Measurements from ENCODE around the gene DNAJB9. TPM values are rescaled to one million over a fixed set of nuclear protein-coding genes. Genes with fewer than 3 reads are reported as not detected.

The DNAJB9 gene
- total and polyA plus RNA-seq, 2 experiments from 2014 or later, result 7.3 to 16.0 TPM

DNA sequence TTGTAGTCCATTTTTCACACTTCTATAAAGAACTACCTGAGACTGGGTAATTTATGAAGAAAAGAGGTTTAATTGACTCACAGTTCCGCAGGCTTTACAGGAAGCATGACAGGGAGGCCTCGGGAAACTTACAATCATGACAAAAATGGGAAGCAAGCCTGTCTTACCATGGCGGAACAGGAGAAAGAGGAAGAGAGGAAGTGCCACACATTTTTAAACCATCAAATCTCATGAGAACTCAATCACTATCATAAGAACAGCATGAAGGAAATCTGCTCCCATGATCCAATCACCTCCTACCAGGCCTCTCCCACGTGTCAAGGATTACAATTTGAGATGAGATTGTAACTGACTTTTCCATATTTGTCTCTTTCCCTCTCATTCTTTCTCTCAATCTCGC lies 34.4 kb upstream of the DNAJB9 start:
- Mint-ChIP-seq H3K27me3 (ENCODE audit: insufficient read depth, low read depth, poor library complexity) (no peaks in the 10 kb centered on the region), H3K36me3 (ENCODE audit: low read depth) (peaks cover 5% of the 10 kb centered on the region; the same call in 2 of the 3 replicates), H3K4me3 (no peak overlapping the region), H3K9me3 (peaks cover 7% of the 10 kb centered on the region), H3K27ac (no peak overlapping the region), H3K4me1 (no peaks in the 10 kb centered on the region)
- Histone ChIP-seq H3K79me2 (replicated peaks; ENCODE audit: insufficient read depth) (no peaks in the 10 kb centered on the region), H3K4me2 (no peak overlapping the region), H2AFZ (no peak overlapping the region), H3F3A (replicated peaks; ENCODE audit: low read depth) (no peaks in the 10 kb centered on the region), H3K4me1 (ENCODE audit: insufficient read depth) (no peaks in the 10 kb centered on the region), H3K4me3 (no peak overlapping the region), H3K9me2 (ENCODE audit: insufficient read depth) (no peaks in the 10 kb centered on the region), H3K36me3 (ENCODE audit: insufficient read depth) (no peaks in the 10 kb centered on the region), H3K27ac (ENCODE audit: low read depth) (no peak overlapping the region), H4K20me1 (replicated peaks; ENCODE audit: insufficient read depth) (no peaks in the 10 kb centered on the region), H3K27me3 (ENCODE audit: insufficient read depth) (no peaks in the 10 kb centered on the region)
- TF ChIP-seq CTCF (conservative IDR thresholded peaks at IDR 0.05; ENCODE audit: low read depth in 2 of 2), result no peak
- TF ChIP-seq ZNF114 (CRISPR knock-in tag; IDR thresholded peaks at IDR 0.05), result no peak
- no peak for TF ChIP-seq POLR2AphosphoS5 (IDR thresholded peaks at IDR 0.05; ENCODE audit: low read depth)
- DNase-seq (ENCODE audit: low spot score) (no peak), ATAC-seq (no peak)

DNA sequence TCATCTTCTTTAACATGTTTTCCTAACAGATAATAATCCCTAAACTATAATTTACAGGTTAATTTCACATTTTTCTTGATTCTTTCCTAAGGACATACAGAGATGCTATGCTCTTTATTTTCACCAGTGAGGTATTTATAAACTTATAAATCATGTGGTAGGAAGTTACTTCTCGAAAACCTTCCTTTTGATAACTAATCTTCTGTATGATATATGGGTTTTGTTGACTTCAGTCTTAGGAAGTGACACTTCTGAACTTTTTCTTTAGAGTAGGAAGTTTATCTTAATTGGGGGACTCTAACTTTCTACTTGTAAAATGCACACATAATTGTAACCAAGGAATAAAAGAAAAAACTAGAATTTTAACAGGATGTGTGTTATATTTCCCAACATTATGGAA lies 33.9 kb upstream of the DNAJB9 start:
- Histone ChIP-seq H3K27me3 (ENCODE audit: insufficient read depth) (no peaks in the 10 kb centered on the region), H3K27ac (ENCODE audit: low read depth) (no peak overlapping the region), H3K36me3 (ENCODE audit: insufficient read depth) (no peaks in the 10 kb centered on the region), H3K4me1 (ENCODE audit: insufficient read depth) (no peaks in the 10 kb centered on the region), H3K9me2 (ENCODE audit: insufficient read depth) (no peaks in the 10 kb centered on the region), H3F3A (replicated peaks; ENCODE audit: low read depth) (no peaks in the 10 kb centered on the region), H3K4me3 (no peak overlapping the region), H2AFZ (no peak overlapping the region), H4K20me1 (replicated peaks; ENCODE audit: insufficient read depth) (no peaks in the 10 kb centered on the region), H3K79me2 (replicated peaks; ENCODE audit: insufficient read depth) (no peaks in the 10 kb centered on the region), H3K4me2 (no peak overlapping the region)
- H3K4me1 Mint-ChIP-seq, result no peaks in the 10 kb centered on the region
- no peak overlapping the region for H3K27ac Mint-ChIP-seq
- H3K36me3 Mint-ChIP-seq (ENCODE audit: low read depth), result peaks cover 5% of the 10 kb centered on the region; the same call in 2 of the 3 replicates
- TF ChIP-seq ZNF114 (CRISPR knock-in tag; IDR thresholded peaks at IDR 0.05), result no peak
- TF ChIP-seq CREB1 (CRISPR knock-in tag; IDR thresholded peaks at IDR 0.05; ENCODE audit: low read depth), result no peak
- TF ChIP-seq NANOG (IDR thresholded peaks at IDR 0.05; ENCODE audit: borderline replicate concordance), result no peak
- no peak for TF ChIP-seq EZH2phosphoT487 (IDR thresholded peaks at IDR 0.05; ENCODE audit: unreplicated experiment)
- TF ChIP-seq JUNB (IDR thresholded peaks at IDR 0.05; ENCODE audit: unreplicated experiment), result no peak
- TF ChIP-seq CTCF (conservative IDR thresholded peaks at IDR 0.05; ENCODE audit: low read depth in 2 of 2), result no peak
- peaks cover 7% of the 10 kb centered on the region for H3K9me3 Mint-ChIP-seq
- DNase-seq (ENCODE audit: low spot score) (no peak), ATAC-seq (no peak)
- H3K4me3 Mint-ChIP-seq, result no peak overlapping the region
- H3K27me3 Mint-ChIP-seq (ENCODE audit: insufficient read depth, low read depth, poor library complexity), result no peaks in the 10 kb centered on the region
